ENCODE results near the gene MORN1.

MORN1 gene

GRCh38 chr1:2385606-2386280 lies 5.6 kb downstream of the MORN1 start:
- no peak for DNase-seq (ENCODE audit: low read depth)

GRCh38 chr1:2384941-2385481 lies 6.3 kb downstream of the MORN1 start:
- no peak for DNase-seq (ENCODE audit: low read depth)

DNA sequence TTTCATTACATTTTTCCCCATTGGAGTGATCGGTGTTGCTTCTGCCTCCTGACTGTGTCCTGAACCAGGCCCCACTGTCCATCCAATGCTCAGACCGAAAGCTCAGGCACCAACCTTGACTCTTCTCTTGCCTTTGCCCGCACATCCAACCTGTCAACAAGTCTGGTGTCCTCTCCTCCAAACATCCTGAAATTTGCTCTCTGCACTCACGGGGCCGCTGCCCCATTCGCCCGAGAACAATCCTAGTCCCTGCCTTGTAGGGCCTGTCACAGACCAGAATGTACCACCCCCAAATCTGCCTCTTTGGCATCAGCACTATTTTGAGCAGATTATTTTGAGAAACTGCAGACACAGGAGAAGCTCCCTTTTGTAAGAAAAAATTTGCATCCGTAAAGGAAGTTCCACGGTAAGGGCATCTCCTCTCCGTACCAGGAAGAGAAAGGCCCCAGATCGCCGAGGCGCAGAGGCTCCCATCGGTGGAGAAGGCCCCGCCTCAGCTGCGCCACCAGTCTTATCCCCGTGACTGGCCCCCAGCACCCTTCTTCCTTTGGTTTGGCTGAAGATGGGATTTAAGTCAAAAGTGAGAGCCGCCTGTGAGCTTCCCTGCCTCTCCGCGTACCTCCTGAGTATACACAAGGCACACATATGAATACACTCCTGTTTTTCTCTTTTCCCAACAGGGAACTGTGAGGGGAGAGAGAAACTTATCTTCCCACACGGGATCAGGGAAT lies 7.1 kb downstream of the MORN1 start:
- no peak for DNase-seq (ENCODE audit: low read depth)

- DNase-seq (ENCODE audit: low read depth) = no peak
These were observed 7.8 kb downstream of the MORN1 start for GRCh38 chr1:2383576-2383975.

GRCh38 chr1:2382621-2383361 lies 8.6 kb downstream of the MORN1 start:
- DNase-seq (ENCODE audit: low read depth) = no peak

DNA sequence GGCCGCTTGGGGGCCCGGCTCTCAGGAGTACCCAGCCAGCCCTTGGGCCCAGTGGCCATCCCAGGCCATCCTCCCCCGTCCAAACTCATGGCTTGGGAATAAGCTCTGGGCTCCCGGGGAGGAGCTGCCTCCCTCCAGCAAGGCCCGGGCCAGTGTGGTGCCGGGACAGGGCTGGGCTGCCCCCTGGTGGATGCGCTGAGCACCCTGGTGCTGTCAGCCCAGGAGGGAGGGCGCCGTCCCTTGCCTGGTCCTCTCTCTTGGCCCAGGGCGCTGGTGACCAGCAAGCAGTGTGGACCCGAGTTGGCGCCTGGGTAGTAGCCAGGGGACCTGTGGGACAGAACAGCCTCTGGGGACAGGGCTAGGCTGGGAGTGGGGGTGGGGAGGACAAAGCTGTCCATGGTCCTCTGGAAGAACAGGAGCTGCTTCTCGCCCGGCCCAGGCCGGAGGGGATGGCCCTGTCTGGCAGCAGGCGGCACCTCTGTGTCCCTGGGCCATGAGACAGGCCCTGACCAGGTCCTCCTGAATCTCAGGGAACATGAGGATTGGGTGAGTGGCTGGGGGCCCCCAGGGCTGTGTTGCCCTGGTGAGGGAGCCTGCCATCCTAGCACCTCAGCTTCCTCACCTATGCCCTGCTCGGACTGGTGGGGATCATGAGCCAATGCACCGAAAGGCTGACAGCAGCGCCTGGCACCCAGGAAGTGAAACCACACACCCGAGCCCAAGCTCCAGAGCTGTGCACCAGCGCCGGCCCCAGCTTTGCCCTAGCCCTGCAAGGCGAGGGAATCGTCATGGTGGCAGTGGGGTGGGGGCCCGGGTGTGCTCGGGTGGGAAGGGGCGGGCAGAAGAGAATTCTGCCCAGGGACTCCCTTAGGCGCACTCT lies 9.4 kb downstream of the MORN1 start:
- peak; percentile 59 for DNase-seq (ENCODE audit: low read depth)

- DNase-seq (ENCODE audit: low read depth) = no peak
These were observed 10.3 kb downstream of the MORN1 start for GRCh38 chr1:2380816-2381591.

GRCh38 chr1:2379733-2380404 lies 11.5 kb downstream of the MORN1 start:
- no peak for DNase-seq (ENCODE audit: low read depth)

- no peak for DNase-seq (ENCODE audit: low read depth)
These were observed 12.2 kb downstream of the MORN1 start for GRCh38 chr1:2378956-2379732.

- no peak for DNase-seq (ENCODE audit: low read depth)
These were observed 12.9 kb downstream of the MORN1 start for GRCh38 chr1:2378441-2378851.

GRCh38 chr1:2377751-2378440 lies 13.5 kb downstream of the MORN1 start:
- no peak for DNase-seq (ENCODE audit: low read depth)

- no peak for DNase-seq (ENCODE audit: low read depth)
These were observed 14.3 kb downstream of the MORN1 start for GRCh38 chr1:2376931-2377672.

DNA sequence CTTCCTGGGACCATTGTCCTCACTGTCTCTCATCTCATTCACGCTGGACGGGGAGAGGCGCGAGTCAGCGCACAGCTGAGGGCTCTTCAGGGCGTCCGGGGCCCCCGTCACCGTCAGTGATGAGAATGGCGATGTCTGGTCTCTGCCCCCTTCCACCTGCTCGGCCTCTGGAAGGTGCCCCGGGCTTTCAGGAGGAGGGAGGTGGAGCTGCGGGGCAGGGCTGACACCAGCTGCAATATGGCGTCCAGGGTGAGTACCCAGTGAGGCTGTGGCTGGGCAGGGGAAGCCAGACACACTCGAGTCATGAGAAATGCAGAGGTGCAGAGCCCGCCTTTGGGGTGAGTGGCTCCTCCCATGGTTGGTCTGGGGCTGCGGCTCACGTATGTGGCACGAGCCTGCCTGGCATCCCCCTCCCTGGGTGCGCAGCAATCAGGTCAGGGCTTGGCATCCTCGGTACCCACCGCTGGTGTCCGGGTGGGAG lies 15.1 kb downstream of the MORN1 start:
- no peak for DNase-seq (ENCODE audit: low read depth)

- no peak for DNase-seq (ENCODE audit: low read depth)
These were observed 15.5 kb downstream of the MORN1 start for GRCh38 chr1:2375923-2376260.

- no peak for DNase-seq (ENCODE audit: low read depth)
These were observed 16.0 kb downstream of the MORN1 start for GRCh38 chr1:2375246-2375922.

DNA sequence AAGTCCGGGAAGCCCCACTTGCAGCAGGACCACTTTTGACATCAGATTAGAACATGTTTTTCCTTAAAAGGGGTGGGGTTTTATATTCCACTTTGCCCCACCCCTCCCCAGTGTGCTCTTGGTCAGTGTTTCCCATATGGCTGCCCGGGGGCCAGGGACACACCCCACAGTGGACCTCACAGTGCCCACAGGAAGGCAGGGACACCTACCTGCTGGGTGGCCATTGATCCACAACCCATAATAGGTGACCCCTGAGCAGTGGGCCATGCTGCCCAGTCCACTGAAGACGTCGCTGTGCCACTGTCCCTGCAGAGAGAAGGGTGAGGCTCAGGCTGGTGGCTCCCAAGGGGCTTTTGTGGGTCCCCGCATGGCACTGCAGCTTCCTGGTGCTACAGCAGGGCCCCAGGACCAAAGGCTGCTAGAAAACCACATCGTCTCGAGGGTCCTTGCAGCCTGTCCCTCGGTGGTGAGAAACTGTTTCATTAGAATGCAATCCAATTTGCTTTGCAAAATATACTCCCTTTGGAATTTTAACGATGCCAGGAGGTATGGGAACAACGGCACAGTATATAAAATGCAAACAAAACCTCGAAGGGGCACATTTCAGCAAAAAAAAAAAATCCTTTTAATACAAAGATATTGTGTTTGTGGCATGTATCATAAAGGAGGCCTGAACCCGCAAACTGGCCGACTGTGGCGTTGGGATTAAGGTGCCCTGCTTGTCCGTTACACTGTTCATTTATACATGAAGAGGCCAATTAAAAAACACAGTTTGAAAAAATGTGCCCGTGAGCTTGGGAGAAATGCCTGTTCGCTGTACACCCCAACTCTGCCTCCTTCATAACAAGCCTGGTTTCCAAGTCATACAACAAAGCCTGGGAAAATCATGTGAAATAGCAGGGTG lies 16.9 kb downstream of the MORN1 start:
- DNase-seq (ENCODE audit: low read depth) = no peak
